GM20431 (cell line): ENCODE data around the gene KRTAP10-11.
"Not testable (repeated sequence)": the region's sequence is repeated elsewhere in the genome, so short reads cannot be mapped to it uniquely, and the experiment has no call there.

ENCODE experiments used
- in situ Hi-C: fragments of 300-500 bp; cut with MseI, MboI; formaldehyde crosslinking; loops from one replicate; pipeline ENCODE4 v1.15.0; 2020; ENCODE audit warnings: low sequenced_read_pairs; ENCODE audit not compliant: unreplicated experiment

The KRTAP10-11 gene

DNA sequence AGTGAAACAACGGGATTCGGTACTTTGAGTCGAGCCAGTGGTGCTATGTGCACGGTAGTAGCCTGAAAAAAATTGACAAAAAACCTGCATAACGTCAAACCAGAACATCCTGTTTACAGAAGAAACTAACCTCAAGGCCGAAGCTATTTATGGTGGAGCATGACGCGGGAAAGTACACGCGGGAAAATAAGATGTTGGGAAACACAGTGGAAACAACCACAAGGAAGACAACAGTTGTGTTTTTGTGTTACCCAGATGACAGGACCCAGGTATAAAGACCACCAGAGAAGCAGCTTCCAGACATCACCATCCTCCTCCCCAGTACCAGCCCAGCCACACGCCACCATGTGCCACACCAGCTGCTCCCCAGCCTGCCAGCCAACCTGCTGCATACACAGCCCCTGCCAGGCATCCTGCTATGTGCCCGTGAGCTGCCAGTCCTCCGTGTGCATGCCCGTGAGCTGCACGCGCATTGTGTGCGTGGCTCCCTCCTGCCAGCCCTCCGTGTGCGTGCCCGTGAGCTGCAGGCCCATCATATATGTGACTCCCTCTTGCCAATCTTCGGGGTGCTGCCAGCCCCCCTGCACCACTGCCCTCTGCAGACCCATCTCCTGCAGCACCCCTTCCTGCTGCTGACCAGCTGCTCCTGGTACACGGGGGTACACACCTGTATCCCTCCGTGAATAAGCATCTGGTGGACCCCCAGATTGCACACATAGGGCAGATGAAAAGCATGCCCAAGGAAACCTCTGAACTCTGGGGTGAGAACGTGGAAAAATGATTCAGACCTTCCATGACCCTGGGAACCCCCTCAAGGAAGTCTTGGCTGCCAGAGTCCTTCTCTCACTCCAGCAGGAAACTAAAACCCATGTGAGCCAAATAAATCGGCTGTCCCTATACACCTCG lies 11.7 kb downstream of the KRTAP10-11 start, which contains the start of gene KRTAP12-3:
Gene KRTAP12-3 (plus strand): TSS at position 298 of the 906 bp plus-strand sequence. CDS start 48 bp downstream, at position 346.
- in situ Hi-C loops: no loop called here

DNA sequence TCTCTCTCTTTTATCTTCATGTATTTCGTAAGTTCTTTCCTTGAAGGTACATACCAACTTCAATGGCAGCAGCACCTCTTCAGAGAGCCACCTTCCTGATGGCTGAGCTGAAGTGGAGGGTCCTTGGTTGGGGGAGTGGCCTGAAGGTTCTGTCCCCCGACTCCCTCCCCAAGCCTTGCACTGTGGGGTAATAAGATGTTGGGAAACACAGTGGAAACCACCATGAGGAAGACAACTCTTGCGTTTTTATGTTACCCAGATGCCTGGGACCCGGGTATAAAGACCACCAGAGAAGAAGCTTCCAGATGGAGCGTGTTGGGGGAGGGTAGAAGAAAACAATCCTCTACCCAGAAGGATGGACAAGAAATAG lies 12.3 kb downstream of the KRTAP10-11 start:
- in situ Hi-C loops: no loop called here

DNA sequence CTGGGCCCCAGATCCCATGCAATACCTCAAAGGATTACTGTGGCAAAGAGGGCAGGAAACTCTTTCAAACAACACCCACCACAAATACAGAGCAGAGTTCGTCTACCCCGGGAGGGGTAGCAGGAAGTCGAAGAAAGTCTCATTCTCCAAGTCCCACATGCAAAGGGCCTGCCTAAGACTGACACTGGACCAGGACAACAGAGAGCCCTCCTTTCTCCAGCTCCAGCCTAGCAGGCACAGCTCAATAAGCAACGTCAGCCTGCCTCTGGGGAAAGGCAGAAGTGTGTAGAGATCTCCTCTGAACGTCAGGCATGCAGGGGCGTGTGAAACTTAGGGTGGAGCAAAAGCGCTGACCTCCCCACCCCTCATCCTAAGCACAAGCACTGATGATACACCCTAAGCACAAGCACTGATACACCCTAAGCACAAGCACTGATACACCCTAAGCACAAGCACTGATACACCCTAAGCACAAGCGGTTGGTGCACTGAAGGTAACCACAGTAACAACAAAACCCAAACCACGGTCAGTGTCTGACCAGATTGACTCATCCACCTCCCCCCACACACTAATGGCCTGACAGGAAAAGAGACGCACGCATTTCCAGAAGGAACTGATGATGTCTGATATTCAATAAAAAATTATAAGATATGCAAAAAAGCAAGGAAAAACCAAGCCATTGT lies 12.8 kb downstream of the KRTAP10-11 start:
- in situ Hi-C loops: no loop called here

DNA sequence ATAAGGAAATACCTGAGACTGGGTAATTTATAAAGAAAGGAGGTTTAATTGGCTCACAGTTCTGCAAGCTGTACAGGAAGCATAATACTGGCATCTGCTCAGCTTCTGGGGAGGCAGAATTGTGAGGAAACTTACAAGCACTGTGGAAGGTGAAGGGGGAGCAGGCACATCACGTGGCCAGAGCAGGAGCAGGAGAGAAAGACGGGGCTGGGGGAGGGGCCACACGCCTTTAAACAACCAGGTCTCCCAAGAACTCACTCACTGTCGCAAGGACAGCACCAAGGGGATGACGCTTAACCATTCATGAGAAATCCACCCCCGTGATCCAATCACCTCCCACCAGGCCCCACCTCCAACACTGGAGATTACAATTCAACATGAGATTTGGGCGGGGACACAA lies 15.4 kb downstream of the KRTAP10-11 start:
- in situ Hi-C loops: not testable (repeated sequence)

DNA sequence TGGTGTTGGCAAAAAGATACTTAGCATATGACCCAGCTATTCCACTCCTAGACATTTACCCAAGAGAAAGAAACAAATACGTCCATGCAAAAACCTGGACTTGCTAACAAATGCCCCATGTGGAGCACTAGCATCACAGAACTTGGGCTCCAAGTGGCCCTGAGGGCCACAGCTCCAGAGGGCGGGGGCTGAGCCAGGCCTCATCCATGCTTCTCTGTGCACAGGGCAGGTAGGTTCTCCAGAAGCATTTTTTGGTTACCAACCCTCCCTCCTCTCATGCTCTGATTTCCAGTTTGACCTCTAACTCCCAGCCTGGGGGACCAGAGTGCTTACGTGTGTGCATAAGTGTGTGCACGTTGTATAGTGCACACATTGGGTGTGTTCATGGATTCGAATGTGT lies 18.5 kb downstream of the KRTAP10-11 start:
- in situ Hi-C loops: no loop called here

DNA sequence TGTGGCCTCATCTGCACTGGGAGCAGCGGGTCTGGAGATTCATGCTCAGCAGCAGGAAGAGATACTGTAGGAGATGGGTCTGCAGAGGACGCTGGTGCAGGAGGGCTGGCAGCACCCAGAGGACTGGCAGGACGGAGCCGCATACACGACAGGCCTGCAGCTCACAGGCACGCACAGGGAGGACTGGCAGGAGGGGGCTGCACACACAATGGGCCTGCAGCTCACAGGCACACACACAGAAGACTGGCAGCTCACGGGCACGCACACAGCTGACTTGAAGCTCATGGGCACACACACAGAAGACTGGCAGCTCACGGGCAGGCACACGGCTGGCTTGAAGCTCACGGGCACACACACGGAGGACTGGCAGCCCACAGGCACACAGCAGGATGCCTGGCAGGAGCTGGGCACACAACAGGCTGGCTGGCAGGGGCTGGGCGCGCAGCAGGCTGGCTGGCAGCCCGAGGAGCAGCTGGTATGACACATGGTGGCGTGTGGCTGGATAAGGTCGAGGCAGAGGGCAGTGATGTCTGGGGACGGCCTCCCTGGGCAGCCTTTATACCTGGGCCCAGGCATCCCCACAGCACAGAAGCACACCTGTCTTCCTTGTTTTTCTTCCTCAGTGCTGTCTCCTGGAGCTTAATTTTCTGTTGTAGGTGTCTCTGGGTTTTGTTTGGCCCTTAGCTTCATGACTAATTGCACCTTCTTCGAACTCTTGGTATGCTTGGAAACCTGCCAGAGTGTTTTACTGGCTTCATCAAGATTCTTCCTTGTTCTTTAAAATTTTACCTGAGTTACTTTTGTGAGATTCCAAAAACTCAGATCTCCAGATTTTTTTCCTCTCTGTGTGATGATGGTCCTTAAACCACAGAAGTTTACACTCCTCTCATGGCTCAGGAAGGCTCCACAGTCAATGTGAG lies 20.4 kb downstream of the KRTAP10-11 start, which contains the start of gene KRTAP12-2:
Gene KRTAP12-2 (minus strand): TSS at position 527 of the 920 bp plus-strand sequence. CDS start 41 bp downstream, at position 486.
- in situ Hi-C loops: no loop called here

DNA sequence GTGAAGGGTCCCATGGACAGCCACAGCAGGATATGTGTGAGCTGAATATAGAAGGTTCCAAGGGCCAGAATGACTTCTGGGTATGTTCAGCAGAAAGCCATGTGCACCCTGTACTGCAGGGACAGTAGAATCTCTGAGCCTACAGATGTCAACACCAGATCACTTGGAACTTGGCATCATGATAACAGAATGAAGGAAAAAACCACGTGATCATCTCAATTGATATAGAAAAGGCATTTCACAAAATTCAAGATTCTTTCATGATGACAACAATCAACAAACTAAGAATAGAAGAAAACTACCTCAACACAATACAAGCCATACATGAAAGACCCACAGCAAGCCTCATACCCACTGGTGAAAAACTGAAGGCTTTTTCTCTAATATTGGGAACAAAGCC lies 21.4 kb downstream of the KRTAP10-11 start:
- in situ Hi-C loops: no loop called here

DNA sequence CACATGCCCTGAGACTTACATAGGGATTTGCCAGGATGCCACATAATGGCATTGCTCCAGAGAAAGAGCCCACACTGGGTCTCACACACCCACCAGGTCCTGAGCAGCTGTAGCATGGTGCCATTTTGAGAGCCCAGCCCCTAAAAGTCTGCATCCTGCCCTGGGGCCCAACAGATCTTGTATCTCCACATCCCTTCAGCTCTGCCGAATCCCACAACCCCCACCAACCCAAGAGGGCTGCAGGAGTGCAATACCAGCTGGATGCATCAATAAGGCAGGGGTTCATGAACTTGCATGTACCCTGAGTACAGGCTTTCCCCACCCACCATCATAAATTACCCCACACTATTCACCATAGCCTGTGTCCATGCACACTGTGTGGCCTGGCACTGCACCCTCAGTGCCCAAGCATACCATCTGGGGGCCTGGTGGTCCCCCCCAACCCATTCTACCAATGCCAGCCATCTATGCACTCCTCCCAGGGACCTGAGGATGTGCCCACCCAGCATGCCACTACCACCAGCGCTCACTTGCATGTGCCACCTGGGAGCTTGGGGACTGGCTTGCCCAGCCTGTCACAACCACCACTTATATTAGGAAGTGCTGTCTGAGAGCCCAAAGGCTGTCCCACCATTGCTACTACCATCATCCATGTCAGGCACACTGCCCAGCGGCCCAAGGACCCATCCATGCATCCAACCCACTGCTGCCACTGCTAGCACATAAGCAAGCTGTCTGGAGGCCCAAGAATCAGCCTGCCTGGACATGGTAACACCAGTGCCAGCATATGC lies 24.6 kb downstream of the KRTAP10-11 start:
- in situ Hi-C loops: no loop called here

DNA sequence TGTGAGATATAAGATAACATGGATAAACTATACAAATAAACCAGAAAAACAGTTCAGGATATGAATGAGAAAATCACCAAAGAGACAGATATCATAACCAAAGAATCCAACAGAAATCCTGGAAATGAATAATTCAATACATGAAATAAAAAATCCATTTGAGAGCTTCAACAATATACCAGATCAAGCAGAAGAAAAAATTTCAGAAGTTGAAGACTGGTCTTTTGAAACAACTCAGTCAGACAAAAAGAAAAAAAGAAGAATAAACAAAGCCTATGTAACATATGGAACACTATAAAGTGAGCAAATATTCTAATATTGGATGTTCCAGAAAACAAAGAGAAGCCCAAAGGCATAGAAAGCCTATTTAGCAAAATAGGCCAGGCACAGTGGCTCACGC lies 25.7 kb downstream of the KRTAP10-11 start:
- in situ Hi-C loops: no loop called here

DNA sequence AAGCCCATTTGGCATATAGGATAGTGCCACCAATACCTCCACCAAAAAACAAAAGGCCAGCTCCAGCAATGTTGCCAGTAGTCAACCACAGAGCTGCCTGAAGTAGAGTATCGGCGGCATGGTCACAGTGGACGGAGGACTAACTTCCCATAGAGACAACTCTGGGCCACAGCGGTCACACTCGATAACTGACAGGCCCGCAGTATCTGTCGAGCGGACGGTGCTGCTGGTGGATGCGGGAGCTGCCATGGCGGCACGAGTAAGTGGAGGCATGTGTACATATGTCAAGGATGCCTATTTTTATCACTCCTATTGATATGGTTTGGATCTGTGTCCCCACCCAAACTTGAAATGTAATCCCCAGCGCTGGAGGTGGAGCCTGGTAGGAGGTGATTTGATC lies 31.7 kb downstream of the KRTAP10-11 start:
- in situ Hi-C loops: no loop called here

DNA sequence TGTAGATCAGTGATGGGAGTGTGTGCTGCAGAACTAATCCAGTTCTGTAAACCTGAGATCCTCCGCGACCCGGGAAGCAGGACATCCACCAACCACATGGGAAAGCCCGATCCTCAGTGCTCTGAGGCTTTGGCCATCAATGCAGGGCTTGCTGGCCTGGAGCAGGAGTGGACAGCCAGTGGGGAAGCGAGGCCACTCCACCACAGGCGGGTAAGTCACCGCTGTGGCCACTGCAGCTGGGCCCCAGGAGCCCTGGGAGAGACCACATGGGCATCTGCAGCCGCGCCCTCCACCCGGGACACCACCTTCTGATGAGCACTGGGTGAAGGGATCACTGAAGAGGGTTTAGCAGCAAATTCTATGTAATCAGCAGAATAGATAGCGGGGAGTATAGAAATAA lies 34.9 kb downstream of the KRTAP10-11 start:
- in situ Hi-C loops: no loop called here

DNA sequence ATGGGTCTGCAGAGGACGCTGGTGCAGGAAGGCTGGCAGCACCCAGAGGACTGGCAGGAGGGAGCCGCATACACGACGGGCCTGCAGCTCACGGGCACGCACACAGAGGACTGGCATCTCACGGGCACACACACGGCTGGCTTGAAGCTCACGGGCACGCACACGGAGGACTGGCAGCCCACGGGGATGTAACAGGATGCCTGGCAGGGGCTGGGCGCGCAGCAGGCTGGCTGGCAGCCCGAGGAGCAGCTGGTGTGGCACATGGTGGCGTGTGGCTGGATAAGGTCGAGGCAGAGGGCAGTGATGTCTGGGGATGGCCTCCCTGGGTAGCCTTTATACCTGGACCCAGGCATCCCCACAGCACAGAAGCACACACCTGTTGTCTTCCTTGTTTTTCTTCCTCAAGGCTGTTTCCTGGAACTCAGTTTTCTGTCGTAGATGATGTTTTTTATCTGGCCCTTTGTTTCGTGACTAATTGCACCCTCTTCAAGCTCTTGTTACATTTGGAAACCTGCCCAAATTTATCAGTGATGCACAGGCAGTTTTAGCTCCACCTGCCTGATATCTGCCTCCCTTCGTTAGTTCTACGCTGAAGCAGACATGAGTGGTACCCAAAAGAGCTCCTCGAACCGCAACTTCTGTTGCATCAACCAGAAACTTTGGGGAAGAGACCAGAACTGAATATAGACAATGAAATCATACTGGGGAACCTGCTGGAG lies 35.8 kb downstream of the KRTAP10-11 start, which contains the start of gene KRTAP12-1:
Gene KRTAP12-1 (minus strand): TSS at position 303 of the 719 bp plus-strand sequence. CDS start 40 bp downstream, at position 263.
- in situ Hi-C loops: no loop called here

DNA sequence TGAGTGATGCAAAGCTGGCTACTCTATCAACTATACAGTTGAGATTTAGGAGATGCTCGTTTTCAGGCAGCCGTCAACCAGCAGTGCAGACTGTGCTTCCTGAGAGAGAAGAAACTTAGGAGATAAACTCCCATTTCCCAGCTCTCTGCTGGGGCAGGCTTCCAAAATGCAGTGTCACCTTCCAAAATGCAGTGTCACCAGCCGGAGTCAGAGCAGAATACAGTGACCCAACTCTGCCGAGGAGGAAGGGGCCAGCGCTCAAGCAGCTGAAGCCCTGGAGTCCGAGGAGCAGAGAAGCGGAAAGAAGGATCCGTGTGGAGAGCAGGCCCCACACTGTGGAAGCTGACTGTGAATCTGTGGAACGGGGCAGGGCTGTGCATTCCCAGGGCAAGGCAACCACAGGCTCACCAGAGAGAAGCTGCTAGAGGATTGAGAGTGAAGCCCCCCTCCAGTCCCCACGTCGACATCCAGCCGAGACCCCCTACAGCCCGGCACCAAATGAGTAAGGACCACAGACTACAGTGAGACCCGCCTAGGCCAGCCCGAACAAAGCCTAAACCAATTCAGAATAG lies 36.5 kb downstream of the KRTAP10-11 start:
- in situ Hi-C loops: no loop called here

DNA sequence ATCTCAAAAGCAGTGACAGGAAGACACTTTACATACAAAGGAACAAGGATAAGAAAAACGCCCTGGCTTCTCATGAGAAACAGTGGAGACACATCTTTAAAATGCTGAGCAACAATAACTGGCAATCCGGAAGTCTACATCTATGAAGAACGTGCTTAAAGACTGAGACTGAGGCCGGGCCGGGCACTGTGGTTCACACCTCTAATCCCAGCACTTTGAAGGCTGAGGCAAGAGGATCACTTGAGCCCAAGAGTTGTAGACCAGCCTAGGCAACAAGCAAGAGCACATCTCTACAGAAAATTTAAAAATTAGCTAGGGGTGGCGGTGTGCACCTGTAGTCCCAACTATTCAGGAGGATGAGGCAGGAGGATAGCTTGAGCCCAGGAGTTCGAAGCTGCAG lies 37.9 kb downstream of the KRTAP10-11 start:
- in situ Hi-C loops: no loop called here

DNA sequence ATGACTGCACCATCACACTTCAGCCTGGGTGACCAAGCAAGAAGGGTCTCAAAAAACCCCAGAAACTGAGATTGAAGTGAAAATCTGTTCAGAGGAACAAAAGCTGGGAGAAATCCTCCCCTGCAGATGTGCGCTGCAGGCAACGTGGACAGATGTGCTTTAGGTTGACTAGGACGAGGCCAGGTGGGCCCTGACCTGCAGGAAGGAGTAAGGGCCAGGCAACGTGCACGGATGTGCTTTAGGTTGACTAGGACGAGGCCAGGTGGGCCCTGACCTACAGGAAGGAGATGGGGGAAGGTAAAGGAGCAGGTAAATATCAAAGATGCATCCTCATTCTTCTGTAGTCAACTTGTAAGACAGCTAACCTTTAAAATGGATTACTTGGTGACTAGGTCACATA lies 38.3 kb downstream of the KRTAP10-11 start:
- in situ Hi-C loops: no loop called here

DNA sequence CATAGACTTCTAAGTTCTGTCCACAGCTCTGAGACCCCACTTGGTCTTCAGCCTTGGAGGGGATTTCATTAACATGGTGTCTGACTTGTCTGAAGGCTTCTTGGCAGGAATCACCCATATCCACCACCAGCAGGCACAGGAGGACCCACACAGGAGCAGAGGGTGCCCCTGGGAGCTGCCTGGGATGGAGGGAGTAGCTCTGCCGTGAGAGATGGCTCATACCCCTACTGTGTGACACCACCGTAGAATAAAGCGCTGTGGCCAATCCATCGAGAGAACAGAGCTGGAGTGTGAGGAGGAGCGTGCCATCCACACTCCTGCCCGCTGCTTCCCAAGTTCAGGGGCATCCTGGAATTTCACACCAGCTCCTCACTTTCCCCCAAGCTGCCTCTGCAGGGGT lies 38.8 kb downstream of the KRTAP10-11 start:
- in situ Hi-C loops: not testable (repeated sequence)

DNA sequence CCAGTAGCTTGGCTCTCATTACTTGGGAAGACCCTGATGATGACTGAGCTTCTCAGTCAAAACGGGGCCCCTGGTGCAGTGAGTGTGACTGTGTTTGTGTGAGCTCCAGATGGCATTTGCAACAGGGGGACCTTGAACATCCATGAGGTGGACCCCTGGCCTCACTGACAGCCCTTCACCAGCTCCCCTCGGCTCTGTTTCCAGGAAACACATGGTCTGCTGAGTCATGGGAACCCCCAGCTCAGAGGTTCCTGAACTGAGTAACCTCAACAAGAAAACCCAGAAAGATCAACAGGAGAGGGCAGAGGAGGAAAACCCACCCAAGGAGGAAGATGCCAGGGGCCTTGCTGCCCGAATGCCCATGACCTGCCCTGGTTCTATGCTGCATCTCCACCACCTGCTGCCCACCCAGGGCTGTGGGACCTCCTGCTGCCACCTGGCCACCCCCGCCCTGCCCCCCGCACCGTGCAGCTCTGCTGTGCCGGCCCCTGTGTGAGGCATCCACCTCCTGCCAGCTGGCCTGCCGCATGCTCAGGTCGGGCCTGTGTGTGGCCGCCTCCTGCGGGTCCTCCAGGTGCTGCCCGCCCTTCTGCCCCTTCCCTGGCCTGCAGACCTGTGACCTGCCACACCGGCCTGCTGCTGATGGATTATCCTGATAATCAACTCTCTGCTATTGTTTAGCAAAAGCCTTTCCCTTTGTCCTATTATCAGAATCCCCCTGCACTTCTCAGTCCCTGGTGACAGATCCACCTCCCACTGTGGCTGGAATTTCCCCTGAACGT lies 40.0 kb downstream of the KRTAP10-11 start:
- in situ Hi-C loops: no loop called here
